Panc1 (cell line): ENCODE results near the gene PRELID3B. TPM values are rescaled to one million over a fixed set of nuclear protein-coding genes. Genes with fewer than 3 reads are reported as not detected.
"Not testable (repeated sequence)": the region's sequence is repeated elsewhere in the genome, so short reads cannot be mapped to it uniquely, and the experiment has no call there.

Source experiments
- ATAC-seq: fragments of 200-7000 bp; cut with Tn5 transposase; 2 replicates; pipeline ENCODE4 v1.9.1; 2020; ENCODE audit warnings: mild to moderate bottlenecking, moderate library complexity
- BruUV-seq: library from RNA; stranded (reverse); fragments of 400-500 nt; replicated peaks from 2 replicates; lab custom pipeline; 2021; lab: Mats Ljungman, UMichigan
- CTCF ChIA-PET: fragments of 300-600 bp; sonication (Branson Sonifier 250); formaldehyde crosslinking; loops from one replicate; lab custom pipeline; 2022; ENCODE audit warnings: antibody characterized with exemption; lab: Charles Lee
- POLR2A ChIA-PET: fragments of 300-600 bp; sonication (Branson Sonifier 250); formaldehyde crosslinking; loops from one replicate; lab custom pipeline; 2022; ENCODE audit warnings: antibody characterized with exemption; lab: Charles Lee
- DNase-seq: peaks from one replicate; pipeline ENCODE4 v3.0.0-alpha.2; 2010; ENCODE audit warnings: low read depth, low spot score
- H3K27ac ChIP-seq: 2 replicates; pipeline ENCODE4 v1.5.1; 2011; ENCODE audit warnings: mild to moderate bottlenecking, low read length, inconsistent platforms
- H3K27me3 ChIP-seq: fragments of 200-500 bp; sonication (Bioruptor generic); 2 replicates; pipeline ENCODE4 v1.6.0; 2014; ENCODE audit warnings: low read length, inconsistent platforms; ENCODE audit not compliant: control insufficient read depth, insufficient read depth
- H3K36me3 ChIP-seq: fragments of 200-500 bp; sonication (Bioruptor generic); 2 replicates; pipeline ENCODE4 v1.5.1; 2014; ENCODE audit warnings: inconsistent platforms, mild to moderate bottlenecking, low read length, moderate library complexity; ENCODE audit not compliant: control insufficient read depth, insufficient read depth
- H3K4me1 ChIP-seq: 2 replicates; pipeline ENCODE4 v1.5.1; 2011; ENCODE audit warnings: inconsistent platforms, mild to moderate bottlenecking, low read length, moderate library complexity; ENCODE audit not compliant: control insufficient read depth, insufficient read depth
- H3K4me3 ChIP-seq, 2 experiments: 2 replicates each; pipeline ENCODE4 v1.5.1; 2011 to 2012; ENCODE audit warnings: low read depth in 2 of 2, low read length in 2 of 2, mild to moderate bottlenecking in 2 of 2, inconsistent platforms in 1 of 2, moderate library complexity in 1 of 2
- H3K9me3 ChIP-seq: fragments of 200-500 bp; sonication (Bioruptor generic); 2 replicates; pipeline ENCODE4 v1.5.1; 2014; ENCODE audit warnings: low read depth, mild to moderate bottlenecking, inconsistent platforms, low read length, moderate library complexity; ENCODE audit not compliant: control insufficient read depth, insufficient read depth
- CTCF ChIP-seq: fragments of 450-650 bp; IDR thresholded peaks from 2 replicates; pipeline ENCODE4 v1.5.1; 2017; ENCODE audit warnings: mild to moderate bottlenecking
- POLR2AphosphoS5 ChIP-seq: IDR thresholded peaks from 2 replicates; pipeline ENCODE4 v1.6.1; 2012; ENCODE audit warnings: mild to moderate bottlenecking, low read depth, low read length, moderate library complexity
- SIN3A ChIP-seq: IDR thresholded peaks from 2 replicates; pipeline ENCODE4 v1.6.1; 2012; ENCODE audit warnings: low read depth, mild to moderate bottlenecking, low read length, moderate library complexity, borderline replicate concordance; ENCODE audit not compliant: insufficient read depth
- TCF7L2 ChIP-seq: IDR thresholded peaks from 2 replicates; pipeline ENCODE4 v1.6.1; 2011; ENCODE audit warnings: mild to moderate bottlenecking, low read depth, low read length, inconsistent platforms
- in situ Hi-C: cut with HindIII; loops from 2 replicates; pipeline ENCODE4 v1.10.0; 2016; ENCODE audit warnings: low sequenced_read_pairs, low pct_unique_long_range_greater_than_20kb
- intact Hi-C: fragments of 100-400 bp; cut with micrococcal nuclease; formaldehyde crosslinking; loops from one replicate; pipeline ENCODE4 v1.10.0; 2022; ENCODE audit not compliant: unreplicated experiment
- total RNA-seq: library from RNA; stranded (reverse); gene quantifications from one replicate; pipeline ENCODE4 v1.2.1, GENCODE V29; 2021; ENCODE audit not compliant: unreplicated experiment
- TF ChIP-seq, protein P1 (sequence below), 2 experiments: IDR thresholded peaks; 2 replicates each; pipeline ENCODE4 v1.6.1; 2011 to 2012; ENCODE audit warnings: low read depth in 2 of 2, control low read depth in 1 of 2, low read length in 1 of 2, mild to moderate bottlenecking in 1 of 2, moderate library complexity in 1 of 2; ENCODE audit not compliant: insufficient read depth in 1 of 2

Gene PRELID3B
- total RNA-seq, 1 experiment from 2014 or later: 131 TPM

DNA sequence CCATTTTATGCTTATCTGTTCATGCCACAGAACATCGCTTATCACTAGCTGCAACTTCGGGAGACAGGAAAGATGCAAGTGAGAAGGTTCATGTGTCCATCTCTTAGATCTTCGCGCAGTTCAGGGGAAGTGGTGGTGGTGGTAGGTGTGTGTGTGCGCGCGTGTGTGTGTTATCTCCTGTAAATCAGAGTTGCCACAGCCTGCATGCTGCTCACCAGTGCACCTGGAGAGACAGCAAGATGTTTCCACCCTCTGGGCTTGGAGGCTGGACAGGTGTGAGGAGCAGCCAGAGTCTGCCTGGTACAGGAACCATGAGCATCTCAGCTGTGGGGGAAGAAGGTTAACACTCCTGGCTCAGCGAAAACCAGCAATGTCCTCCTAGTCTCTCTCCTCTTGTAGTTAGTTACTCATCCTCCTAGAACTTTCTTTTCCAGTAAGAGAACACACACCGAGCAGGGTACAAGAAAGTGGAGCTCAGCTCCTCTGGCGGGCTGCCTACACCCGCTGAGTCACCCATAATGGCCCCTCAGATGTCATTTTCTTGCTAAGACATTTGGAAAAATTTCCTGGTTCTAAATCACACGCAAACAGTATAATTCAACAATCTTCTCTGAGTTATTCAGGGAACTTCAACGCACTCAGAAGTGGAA, 28.5 kb downstream of the PRELID3B start:
- TF ChIP-seq SIN3A (no peak), POLR2AphosphoS5 (no peak), CTCF (no peak), TCF7L2 (no peak)
- TF ChIP-seq, protein P1, sequence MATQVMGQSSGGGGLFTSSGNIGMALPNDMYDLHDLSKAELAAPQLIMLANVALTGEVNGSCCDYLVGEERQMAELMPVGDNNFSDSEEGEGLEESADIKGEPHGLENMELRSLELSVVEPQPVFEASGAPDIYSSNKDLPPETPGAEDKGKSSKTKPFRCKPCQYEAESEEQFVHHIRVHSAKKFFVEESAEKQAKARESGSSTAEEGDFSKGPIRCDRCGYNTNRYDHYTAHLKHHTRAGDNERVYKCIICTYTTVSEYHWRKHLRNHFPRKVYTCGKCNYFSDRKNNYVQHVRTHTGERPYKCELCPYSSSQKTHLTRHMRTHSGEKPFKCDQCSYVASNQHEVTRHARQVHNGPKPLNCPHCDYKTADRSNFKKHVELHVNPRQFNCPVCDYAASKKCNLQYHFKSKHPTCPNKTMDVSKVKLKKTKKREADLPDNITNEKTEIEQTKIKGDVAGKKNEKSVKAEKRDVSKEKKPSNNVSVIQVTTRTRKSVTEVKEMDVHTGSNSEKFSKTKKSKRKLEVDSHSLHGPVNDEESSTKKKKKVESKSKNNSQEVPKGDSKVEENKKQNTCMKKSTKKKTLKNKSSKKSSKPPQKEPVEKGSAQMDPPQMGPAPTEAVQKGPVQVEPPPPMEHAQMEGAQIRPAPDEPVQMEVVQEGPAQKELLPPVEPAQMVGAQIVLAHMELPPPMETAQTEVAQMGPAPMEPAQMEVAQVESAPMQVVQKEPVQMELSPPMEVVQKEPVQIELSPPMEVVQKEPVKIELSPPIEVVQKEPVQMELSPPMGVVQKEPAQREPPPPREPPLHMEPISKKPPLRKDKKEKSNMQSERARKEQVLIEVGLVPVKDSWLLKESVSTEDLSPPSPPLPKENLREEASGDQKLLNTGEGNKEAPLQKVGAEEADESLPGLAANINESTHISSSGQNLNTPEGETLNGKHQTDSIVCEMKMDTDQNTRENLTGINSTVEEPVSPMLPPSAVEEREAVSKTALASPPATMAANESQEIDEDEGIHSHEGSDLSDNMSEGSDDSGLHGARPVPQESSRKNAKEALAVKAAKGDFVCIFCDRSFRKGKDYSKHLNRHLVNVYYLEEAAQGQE (IDR thresholded peaks at IDR 0.05; ENCODE audit: insufficient read depth in 1 of 2, low read depth in 2 of 2, low read length in 1 of 2): no peak
- Histone ChIP-seq H3K9me3 (no peaks in the 10 kb centered on the region), H3K4me3 (no peak overlapping the region), H3K36me3 (no peaks in the 10 kb centered on the region), H3K27me3 (no peaks in the 10 kb centered on the region), H3K27ac (no peak overlapping the region), H3K4me1 (peaks cover 3% of the 10 kb centered on the region; the same call in 1 of the 2 replicates)
- CTCF ChIA-PET: no interaction called here
- in situ Hi-C loops: no loop called here
- POLR2A ChIA-PET: interaction anchor here (0.6 kb wide), 1 partner anchor 15 kb away, joined by 3 read pairs; no protein-coding TSS in a partner anchor
- no TSS peak for BruUV-seq
- intact Hi-C loops: no loop called here
- ATAC-seq (no peak), DNase-seq (no peak)

DNA sequence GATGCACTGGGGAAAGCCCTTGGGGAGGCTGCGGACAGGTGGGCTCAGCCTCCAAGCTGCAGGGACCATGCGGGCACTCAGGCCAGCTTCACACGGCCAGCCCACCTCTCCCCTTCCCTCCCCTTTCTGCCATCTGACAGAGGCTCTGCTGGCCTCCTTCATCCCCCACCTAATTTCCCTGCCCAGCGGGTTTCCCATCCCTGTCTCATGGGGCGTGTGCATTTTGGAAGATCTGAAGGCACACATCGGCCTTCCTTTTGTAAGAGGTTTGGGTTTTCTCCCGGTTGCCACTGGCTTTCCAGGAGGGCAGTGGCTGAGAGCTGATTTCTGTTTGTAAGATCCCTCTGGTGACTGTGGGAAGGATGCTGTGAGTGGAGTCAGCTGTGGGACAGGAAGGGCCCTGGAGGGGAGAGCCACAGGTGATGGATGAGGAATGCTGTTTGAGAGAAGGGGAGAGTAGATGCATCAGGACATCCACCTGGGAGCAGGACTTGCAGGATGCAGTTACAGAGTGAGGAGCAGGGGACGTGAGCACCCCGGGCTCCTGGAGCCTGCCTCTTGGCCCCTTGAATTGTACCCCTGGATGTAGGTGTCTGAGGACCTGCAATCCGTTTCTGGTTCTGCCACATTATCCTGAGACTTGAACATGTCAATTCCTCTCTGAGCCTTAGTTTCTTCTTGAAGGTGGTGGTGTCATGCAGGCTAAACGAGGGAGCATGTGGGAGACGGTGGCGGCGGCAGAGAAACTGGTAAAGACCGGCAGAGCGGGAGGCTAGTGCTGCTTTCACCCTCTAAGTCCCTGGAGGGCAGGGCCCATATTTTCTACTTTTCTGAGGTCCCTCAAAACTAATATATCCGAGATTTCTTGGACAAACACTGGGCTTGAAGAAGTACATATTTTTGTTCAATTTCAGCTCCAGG, 29.3 kb downstream of the PRELID3B start:
- in situ Hi-C loops (no loop called here), intact Hi-C loops (no loop called here)
- Histone ChIP-seq H3K4me3 (no peak overlapping the region), H3K9me3 (no peaks in the 10 kb centered on the region), H3K27me3 (no peaks in the 10 kb centered on the region), H3K36me3 (no peaks in the 10 kb centered on the region), H3K4me1 (peaks cover 3% of the 10 kb centered on the region; the same call in 1 of the 2 replicates), H3K27ac (no peak overlapping the region)
- TF ChIP-seq TCF7L2 (no peak), POLR2AphosphoS5 (no peak), CTCF (no peak), SIN3A (no peak)
- TF ChIP-seq, protein P1 (IDR thresholded peaks at IDR 0.05; ENCODE audit: insufficient read depth in 1 of 2, low read depth in 2 of 2, low read length in 1 of 2): no peak
- no peak for DNase-seq
- ATAC-seq: no peak
- ChIA-PET POLR2A (interaction anchor here (0.6 kb wide), 1 partner anchor 16 kb away, joined by 3 read pairs; no protein-coding TSS in a partner anchor), CTCF (no interaction called here)
- no TSS peak for BruUV-seq

- ATAC-seq, POLR2A ChIA-PET, H3K4me1 ChIP-seq, H3K9me3 ChIP-seq, CTCF ChIA-PET, H3K27ac ChIP-seq, H3K27me3 ChIP-seq, DNase-seq, H3K36me3 ChIP-seq, H3K4me3 ChIP-seq, intact Hi-C loops, in situ Hi-C loops, BruUV-seq: not testable (repeated sequence)
Observed at GRCh38 chr20:59011874-59012157, 30.8 kb downstream of the PRELID3B start.
